Parathyroid adenoma (tissue), 2 donors: ENCODE measurements around the gene HIGD1A.

Experiments
- H2AFZ ChIP-seq: fragments of 300-600 bp; sonication (generic); one replicate; pipeline ENCODE4 v1.7.0; 2017; ENCODE audit warnings: antibody characterized with exemption, mild to moderate bottlenecking
- H3K27ac ChIP-seq: fragments of 300-600 bp; sonication (generic); one replicate; pipeline ENCODE4 v1.7.0; 2017
- H3K27me3 ChIP-seq: fragments of 300-600 bp; sonication (generic); one replicate; pipeline ENCODE4 v1.7.0; 2017; ENCODE audit warnings: low read length; ENCODE audit not compliant: control insufficient read depth, insufficient read depth
- H3K36me3 ChIP-seq: fragments of 300-600 bp; sonication (generic); one replicate; pipeline ENCODE4 v1.7.0; 2017; ENCODE audit warnings: low read length; ENCODE audit not compliant: control insufficient read depth, insufficient read depth
- H3K4me1 ChIP-seq: fragments of 300-600 bp; sonication (generic); one replicate; pipeline ENCODE4 v1.7.0; 2017; ENCODE audit warnings: control low read depth
- H3K4me2 ChIP-seq: fragments of 300-600 bp; sonication (generic); one replicate; pipeline ENCODE4 v1.7.0; 2017; ENCODE audit warnings: low read length
- H3K4me3 ChIP-seq: fragments of 300-600 bp; sonication (generic); one replicate; pipeline ENCODE4 v1.7.0; 2017; ENCODE audit warnings: low read depth, low read length
- H3K79me2 ChIP-seq: fragments of 300-600 bp; sonication (generic); one replicate; pipeline ENCODE4 v1.7.0; 2017; ENCODE audit warnings: control low read depth
- H3K9ac ChIP-seq: fragments of 300-600 bp; sonication (generic); one replicate; pipeline ENCODE4 v1.7.0; 2017; ENCODE audit warnings: mild to moderate bottlenecking
- H3K9me3 ChIP-seq: fragments of 300-600 bp; sonication (generic); one replicate; pipeline ENCODE4 v1.7.0; 2017; ENCODE audit warnings: low read length; ENCODE audit not compliant: control insufficient read depth
- TF ChIP-seq, protein P1 (sequence below): fragments of 300-600 bp; sonication (generic); IDR thresholded peaks from one replicate; pipeline ENCODE4 v1.7.0; 2017; ENCODE audit warnings: antibody characterized with exemption, mild to moderate bottlenecking
- donor health status: primary hyperparathyroidism.

The HIGD1A gene

DNA sequence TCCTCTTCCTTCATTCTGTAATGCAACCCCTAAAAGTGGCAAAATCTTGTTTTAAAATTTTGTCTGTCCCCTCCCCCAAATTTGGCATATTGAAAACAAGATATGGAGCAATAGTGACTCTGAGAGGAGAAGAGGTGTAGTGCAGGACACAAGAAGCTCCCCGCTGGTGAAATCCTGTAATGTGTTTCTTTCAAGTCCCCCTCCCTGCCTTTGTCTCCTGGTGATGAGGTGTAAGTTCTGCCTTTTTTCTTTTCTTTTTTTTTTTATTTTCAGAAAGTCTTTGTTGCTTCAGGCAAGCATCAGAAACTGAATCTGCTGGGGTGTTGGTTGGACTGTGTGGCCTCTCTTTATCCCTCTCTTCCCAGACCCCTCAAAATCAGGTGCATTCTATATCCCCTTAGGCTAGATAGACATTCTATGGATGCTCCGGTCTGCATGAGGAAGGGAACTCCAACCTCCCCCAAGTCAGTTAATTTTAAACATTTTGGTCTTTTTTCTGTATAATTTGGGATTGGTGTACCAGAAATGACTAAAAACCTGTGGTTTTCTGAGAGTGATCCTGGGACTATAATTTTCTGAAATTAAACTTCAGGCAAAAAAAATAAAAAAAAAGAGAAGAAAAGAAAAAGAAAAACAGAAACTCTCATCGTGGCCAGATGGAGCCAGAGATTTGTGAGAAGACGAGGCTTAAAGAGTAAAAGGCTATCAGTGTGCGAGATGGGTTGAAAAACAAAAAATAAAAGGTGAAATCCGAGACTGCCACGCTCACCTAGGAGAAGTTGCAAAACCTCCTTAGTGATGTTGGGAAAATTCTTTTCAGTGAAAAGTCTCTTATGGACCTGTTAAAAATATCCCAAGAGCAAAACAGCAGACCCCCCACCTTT lies 26.4 kb upstream of the HIGD1A start:
- H3K27ac ChIP-seq: no peak overlapping the region
- no peak overlapping the region for H3K4me2 ChIP-seq
- no peaks in the 10 kb centered on the region for H3K27me3 ChIP-seq
- H3K4me1 ChIP-seq: peaks cover 2% of the 10 kb centered on the region
- no peak overlapping the region for H3K4me3 ChIP-seq
- H3K79me2 ChIP-seq: no peaks in the 10 kb centered on the region
- H3K9ac ChIP-seq: no peak overlapping the region
- no peaks in the 10 kb centered on the region for H3K9me3 ChIP-seq
- peak overlapping the region; percentile 67 for H2AFZ ChIP-seq
- TF ChIP-seq, protein P1, sequence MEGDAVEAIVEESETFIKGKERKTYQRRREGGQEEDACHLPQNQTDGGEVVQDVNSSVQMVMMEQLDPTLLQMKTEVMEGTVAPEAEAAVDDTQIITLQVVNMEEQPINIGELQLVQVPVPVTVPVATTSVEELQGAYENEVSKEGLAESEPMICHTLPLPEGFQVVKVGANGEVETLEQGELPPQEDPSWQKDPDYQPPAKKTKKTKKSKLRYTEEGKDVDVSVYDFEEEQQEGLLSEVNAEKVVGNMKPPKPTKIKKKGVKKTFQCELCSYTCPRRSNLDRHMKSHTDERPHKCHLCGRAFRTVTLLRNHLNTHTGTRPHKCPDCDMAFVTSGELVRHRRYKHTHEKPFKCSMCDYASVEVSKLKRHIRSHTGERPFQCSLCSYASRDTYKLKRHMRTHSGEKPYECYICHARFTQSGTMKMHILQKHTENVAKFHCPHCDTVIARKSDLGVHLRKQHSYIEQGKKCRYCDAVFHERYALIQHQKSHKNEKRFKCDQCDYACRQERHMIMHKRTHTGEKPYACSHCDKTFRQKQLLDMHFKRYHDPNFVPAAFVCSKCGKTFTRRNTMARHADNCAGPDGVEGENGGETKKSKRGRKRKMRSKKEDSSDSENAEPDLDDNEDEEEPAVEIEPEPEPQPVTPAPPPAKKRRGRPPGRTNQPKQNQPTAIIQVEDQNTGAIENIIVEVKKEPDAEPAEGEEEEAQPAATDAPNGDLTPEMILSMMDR: peak; percentile 50
- no peaks in the 10 kb centered on the region for H3K36me3 ChIP-seq

DNA sequence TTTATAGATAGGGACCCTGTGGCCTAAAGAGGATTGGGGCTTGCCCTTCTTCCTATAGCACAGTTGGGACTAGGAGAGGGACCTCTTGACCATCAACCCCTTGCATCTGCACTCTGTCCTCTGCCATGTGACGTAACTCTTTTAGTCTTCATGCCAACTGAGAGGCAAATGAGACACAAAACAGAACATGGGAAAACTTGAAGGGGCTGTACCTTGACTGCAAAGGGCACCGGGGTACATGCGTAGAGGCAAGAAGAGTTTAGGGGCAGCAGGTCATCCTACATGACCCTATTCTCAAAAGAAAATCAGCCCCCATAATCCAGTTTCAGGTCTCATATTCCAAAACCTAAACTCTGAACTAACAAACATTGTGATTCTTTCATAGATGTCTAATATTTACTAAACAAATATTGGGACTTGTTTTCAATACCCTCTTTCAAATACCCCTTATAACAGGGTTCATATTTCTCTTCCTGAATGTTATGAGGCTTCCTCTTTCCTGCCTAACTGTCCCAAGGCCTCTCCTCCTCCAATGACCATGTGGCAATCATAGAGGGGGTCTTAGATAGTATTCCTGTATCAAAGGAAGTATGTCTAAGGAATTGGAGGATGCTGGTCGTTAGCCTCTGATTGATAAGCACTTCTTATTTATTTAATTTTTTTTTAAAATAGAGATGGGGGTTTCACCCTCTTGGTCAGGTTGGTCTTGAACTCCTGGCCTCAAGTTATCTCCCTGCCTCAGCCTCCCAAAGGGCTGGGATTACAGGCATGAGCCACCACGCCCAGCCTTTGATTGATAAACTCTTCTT lies 25.5 kb upstream of the HIGD1A start:
- Histone ChIP-seq H3K27ac (no peak overlapping the region), H2AFZ (no peak overlapping the region), H3K9me3 (no peaks in the 10 kb centered on the region), H3K9ac (no peak overlapping the region), H3K27me3 (no peaks in the 10 kb centered on the region), H3K79me2 (no peaks in the 10 kb centered on the region), H3K4me3 (no peak overlapping the region), H3K4me1 (peaks cover 2% of the 10 kb centered on the region), H3K36me3 (no peaks in the 10 kb centered on the region), H3K4me2 (no peak overlapping the region)
- TF ChIP-seq, protein P1: no peak

DNA sequence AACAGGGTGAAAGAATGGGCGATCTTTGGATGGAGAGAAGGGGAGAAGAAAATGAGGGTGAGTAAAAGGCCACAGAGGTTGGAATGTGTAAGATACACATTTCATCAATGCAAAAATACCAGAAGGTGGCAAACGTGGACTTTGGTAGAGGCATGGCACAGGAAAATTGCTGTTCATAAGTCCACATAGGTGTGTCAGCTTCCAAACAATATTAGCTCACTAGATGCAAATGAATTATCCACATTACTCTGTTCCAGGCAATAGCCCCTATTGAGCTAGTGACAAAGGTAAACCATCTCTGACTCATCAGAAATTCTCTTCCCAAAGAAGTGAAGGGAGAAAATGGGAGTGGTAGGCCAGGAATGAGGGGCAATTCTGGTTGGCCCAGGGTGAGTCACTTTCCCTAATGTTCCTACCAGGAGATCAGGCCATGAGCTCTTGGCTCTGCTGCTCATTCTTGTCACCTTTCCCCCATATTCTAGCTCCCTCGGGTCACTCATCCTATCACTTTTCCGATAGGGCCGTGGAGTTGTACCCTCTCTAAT lies 24.9 kb upstream of the HIGD1A start:
- Histone ChIP-seq H3K4me1 (peaks cover 2% of the 10 kb centered on the region), H3K9me3 (no peaks in the 10 kb centered on the region), H3K36me3 (no peaks in the 10 kb centered on the region), H3K27me3 (no peaks in the 10 kb centered on the region), H3K4me3 (no peak overlapping the region), H3K9ac (no peak overlapping the region), H2AFZ (no peak overlapping the region), H3K4me2 (no peak overlapping the region), H3K79me2 (no peaks in the 10 kb centered on the region), H3K27ac (no peak overlapping the region)
- TF ChIP-seq, protein P1: no peak

DNA sequence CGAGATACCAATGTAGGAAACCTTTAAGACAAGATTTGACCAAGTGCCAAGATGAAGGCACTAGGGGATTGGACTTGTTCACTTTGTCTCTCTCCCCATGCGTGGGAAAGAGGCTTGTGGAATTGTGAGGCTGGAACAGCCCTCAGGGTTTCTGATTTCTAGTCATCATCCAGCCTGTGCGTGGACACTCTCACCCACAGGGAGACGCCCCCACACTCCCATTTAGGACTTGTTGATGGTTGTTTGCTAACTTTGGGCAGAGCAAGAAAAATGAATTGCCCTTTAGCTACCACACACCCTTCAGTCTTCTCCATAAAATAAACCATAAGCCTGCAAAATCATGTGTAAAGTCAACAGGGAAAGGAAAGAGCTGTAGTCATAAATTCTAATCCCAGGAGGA lies 23.4 kb upstream of the HIGD1A start:
- Histone ChIP-seq H3K9me3 (no peaks in the 10 kb centered on the region), H3K4me3 (no peak overlapping the region), H3K79me2 (no peaks in the 10 kb centered on the region), H3K27me3 (no peaks in the 10 kb centered on the region), H3K36me3 (no peaks in the 10 kb centered on the region), H3K4me2 (no peak overlapping the region), H3K9ac (no peak overlapping the region), H2AFZ (no peak overlapping the region), H3K4me1 (peaks cover 2% of the 10 kb centered on the region), H3K27ac (no peak overlapping the region)
- TF ChIP-seq, protein P1: no peak
